Esophagus squamous epithelium (tissue), 5 donors: ENCODE results near the gene DNAAF5. TPM values are rescaled to one million over a fixed set of nuclear protein-coding genes. Genes with fewer than 3 reads are reported as not detected.

ENCODE experiments used
- DNase-seq: peaks from one replicate; lab custom pipeline; 2025; lab: John Stamatoyannopoulos, UW
- H3K27ac ChIP-seq, 4 donors: fragments of 200-600 bp; sonication (generic); one replicate each; pipeline ENCODE4 v1.5.1; 2016 to 2019; ENCODE audit warnings: mild to moderate bottlenecking in 1 of 4
- H3K27me3 ChIP-seq, 4 donors: fragments of 200-600 bp; sonication (generic); 1 replicate in 3 of 4; 2 replicates in 1 of 4; pipeline versions ENCODE4 v1.5.1 to v1.6.0; 2017 to 2021; ENCODE audit warnings: antibody characterized with exemption in 1 of 4
- H3K36me3 ChIP-seq, 3 donors: fragments of 200-600 bp; sonication (generic); one replicate each; pipeline ENCODE4 v1.5.1; 2016 to 2019
- H3K4me1 ChIP-seq, 3 donors: fragments of 200-600 bp; sonication (generic); one replicate each; pipeline ENCODE4 v1.5.1; 2017 to 2019
- H3K4me3 ChIP-seq, 4 donors: fragments of 200-600 bp; sonication (generic); 1 replicate in 3 of 4; 2 replicates in 1 of 4; pipeline ENCODE4 v1.5.1; 2016 to 2019; ENCODE audit warnings: mild to moderate bottlenecking in 2 of 4, moderate library complexity in 1 of 4
- H3K9me3 ChIP-seq, 3 donors: fragments of 200-600 bp; sonication (generic); one replicate each; pipeline ENCODE4 v1.5.1; 2016 to 2019
- CTCF ChIP-seq, 6 experiments: fragments of 450-650 bp in 4 of 6; fragments of 200-600 bp in 2 of 6; sonication (generic) in 2 of 6; IDR thresholded peaks; one replicate each; pipeline ENCODE4 v1.5.1; 2016 to 2019; ENCODE audit warnings: antibody characterized with exemption in 6 of 6, mild to moderate bottlenecking in 4 of 6, moderate library complexity in 4 of 6
- POLR2A ChIP-seq, 4 donors: fragments of 450-650 bp; IDR thresholded peaks; one replicate each; pipeline ENCODE4 v1.6.1; 2017; ENCODE audit warnings: antibody characterized with exemption in 4 of 4, mild to moderate bottlenecking in 4 of 4, moderate library complexity in 3 of 4
- WGBS, 2 donors: methylation state at CpG; one replicate each; pipeline ENCODE4 v1.1.5; 2018; 5-methylcytosine and 5-hydroxymethylcytosine counted together
- intact Hi-C: fragments of 100-400 bp; cut with DNase I; formaldehyde crosslinking; loops from one replicate; pipeline ENCODE4 v1.15.0; 2022
- total RNA-seq, 4 donors: library from RNA; depleted of rRNA; stranded (reverse); fragments of >200 nt; gene quantifications; one replicate each; pipeline ENCODE4 v1.1.0, GENCODE V29; 2016
- donor health status: DM: yes; HTN: yes; CAD: no.

DNAAF5 gene
- total RNA-seq, 4 donors from 2014 or later: 23.7 to 30.1 (median 28.2) TPM

- intact Hi-C loops: no loop called here
- Histone ChIP-seq H3K4me1 (peaks cover 0 to 19% (median 14%) of the 10 kb centered on the region in 3 donors), H3K27ac (no peak overlapping the region), H3K36me3 (peaks cover 0 to 7% (median 0%) of the 10 kb centered on the region in 3 donors), H3K9me3 (no peaks in the 10 kb centered on the region), H3K4me3 (no peak overlapping the region), H3K27me3 (peaks cover 0 to 9% (median 0%) of the 10 kb centered on the region in 4 donors)
- TF ChIP-seq CTCF (IDR thresholded peaks at IDR 0.05): no peak
- TF ChIP-seq POLR2A (IDR thresholded peaks at IDR 0.05): no peak
- 83 to 93% methylated on average over 9 to 13 of the region's 13 CpGs for WGBS, 2 donors
- DNase-seq: no peak
Observed at GRCh38 chr7:714251-714671, 12.2 kb upstream of the DNAAF5 start.

DNA sequence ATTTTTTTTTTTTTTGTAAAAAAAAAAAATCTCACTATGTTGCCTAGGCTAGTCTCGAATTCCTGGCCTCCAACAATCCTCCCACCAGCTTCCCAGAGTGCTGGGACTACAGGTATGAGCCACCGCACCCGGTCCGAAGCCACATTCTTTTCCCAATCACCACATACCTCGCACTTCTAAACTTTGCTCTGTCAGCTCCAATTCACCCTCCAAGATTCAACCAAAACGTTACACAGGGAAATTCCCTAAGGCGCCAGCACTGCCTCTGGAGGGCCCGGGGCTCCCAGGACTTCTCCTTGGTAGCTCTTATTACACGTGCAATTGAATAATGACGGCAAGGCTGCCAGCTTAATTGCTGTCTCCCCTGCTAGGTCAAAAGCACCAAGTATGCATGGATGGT is 10.3 kb upstream of the DNAAF5 start:
- WGBS, 2 donors: 66 to 77% methylated on average over 10 of the region's 10 CpGs
- intact Hi-C loops: no loop called here
- Histone ChIP-seq H3K4me1 (peaks cover 0 to 17% (median 14%) of the 10 kb centered on the region in 3 donors), H3K9me3 (no peaks in the 10 kb centered on the region), H3K36me3 (no peaks in the 10 kb centered on the region), H3K27me3 (peaks cover 0 to 9% (median 0%) of the 10 kb centered on the region in 4 donors), H3K4me3 (no peak overlapping the region), H3K27ac (no peak overlapping the region)
- DNase-seq: no peak
- no peak for TF ChIP-seq POLR2A (IDR thresholded peaks at IDR 0.05)
- TF ChIP-seq CTCF (IDR thresholded peaks at IDR 0.05): no peak

DNA sequence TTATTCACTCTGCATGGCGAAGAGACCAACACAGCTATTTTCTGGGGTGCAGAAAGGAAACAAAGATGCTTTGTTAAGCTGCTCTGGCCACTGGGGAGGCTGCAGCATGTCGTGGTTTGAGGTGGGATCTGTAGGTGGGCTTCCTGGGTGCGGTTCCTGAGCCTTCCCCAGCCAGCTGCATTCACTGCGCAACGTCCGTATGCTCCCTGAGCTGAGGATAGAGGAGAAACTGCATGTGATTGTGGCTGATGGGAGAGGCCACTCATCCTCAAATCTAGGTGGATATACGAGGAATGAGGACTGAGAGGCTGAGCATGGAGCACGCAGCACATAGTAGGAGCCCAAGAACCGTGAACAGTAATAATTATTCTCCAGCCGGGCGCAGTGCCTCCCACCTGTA is 9.9 kb upstream of the DNAAF5 start:
- no peak overlapping the region for H3K27ac ChIP-seq

GRCh38 chr7:721619-722248 is 4.8 kb upstream of the DNAAF5 start:
- WGBS, 2 donors: 91 to 94% methylated on average over 5 of the region's 5 CpGs
- intact Hi-C loops: no loop called here

More for the DNA sequence above, 9.9 kb upstream of the DNAAF5 start:
- Histone ChIP-seq H3K9me3 (peaks cover 0 to 2% (median 0%) of the 10 kb centered on the region in 3 donors), H3K4me1 (peaks cover 0 to 13% (median 12%) of the 10 kb centered on the region in 3 donors), H3K36me3 (no peaks in the 10 kb centered on the region), H3K4me3 (no peak overlapping the region), H3K27me3 (peaks cover 0 to 6% (median 0%) of the 10 kb centered on the region in 4 donors)
- TF ChIP-seq POLR2A (IDR thresholded peaks at IDR 0.05) (no peak), CTCF (IDR thresholded peaks at IDR 0.05) (no peak)
- 73 to 88% methylated on average over 7 to 11 of the region's 11 CpGs for WGBS, 2 donors
- DNase-seq: no peak
- intact Hi-C loops: no loop called here

More at GRCh38 chr7:721619-722248, 4.8 kb upstream of the DNAAF5 start:
- Histone ChIP-seq H3K36me3 (peaks cover 0 to 11% (median 0%) of the 10 kb centered on the region in 3 donors), H3K27ac (no peak overlapping the region), H3K9me3 (peaks cover 0 to 12% (median 0%) of the 10 kb centered on the region in 3 donors), H3K4me3 (no peak overlapping the region), H3K27me3 (no peaks in the 10 kb centered on the region), H3K4me1 (peaks cover 7 to 12% (median 8%) of the 10 kb centered on the region in 3 donors)
- no peak for TF ChIP-seq CTCF (IDR thresholded peaks at IDR 0.05)
- TF ChIP-seq POLR2A (IDR thresholded peaks at IDR 0.05): no peak
- DNase-seq: no peak
